Measurements from ENCODE around the gene ANGPTL5. TPM values are rescaled to one million over a fixed set of nuclear protein-coding genes. Genes with fewer than 3 reads are reported as not detected.
"Not testable (repeated sequence)": the region's sequence is repeated elsewhere in the genome, so short reads cannot be mapped to it uniquely, and the experiment has no call there.

The ANGPTL5 gene
- total and polyA plus RNA-seq, 3 donors from 2014 or later: 0.31 to 0.74 (median 0.62) TPM

DNA sequence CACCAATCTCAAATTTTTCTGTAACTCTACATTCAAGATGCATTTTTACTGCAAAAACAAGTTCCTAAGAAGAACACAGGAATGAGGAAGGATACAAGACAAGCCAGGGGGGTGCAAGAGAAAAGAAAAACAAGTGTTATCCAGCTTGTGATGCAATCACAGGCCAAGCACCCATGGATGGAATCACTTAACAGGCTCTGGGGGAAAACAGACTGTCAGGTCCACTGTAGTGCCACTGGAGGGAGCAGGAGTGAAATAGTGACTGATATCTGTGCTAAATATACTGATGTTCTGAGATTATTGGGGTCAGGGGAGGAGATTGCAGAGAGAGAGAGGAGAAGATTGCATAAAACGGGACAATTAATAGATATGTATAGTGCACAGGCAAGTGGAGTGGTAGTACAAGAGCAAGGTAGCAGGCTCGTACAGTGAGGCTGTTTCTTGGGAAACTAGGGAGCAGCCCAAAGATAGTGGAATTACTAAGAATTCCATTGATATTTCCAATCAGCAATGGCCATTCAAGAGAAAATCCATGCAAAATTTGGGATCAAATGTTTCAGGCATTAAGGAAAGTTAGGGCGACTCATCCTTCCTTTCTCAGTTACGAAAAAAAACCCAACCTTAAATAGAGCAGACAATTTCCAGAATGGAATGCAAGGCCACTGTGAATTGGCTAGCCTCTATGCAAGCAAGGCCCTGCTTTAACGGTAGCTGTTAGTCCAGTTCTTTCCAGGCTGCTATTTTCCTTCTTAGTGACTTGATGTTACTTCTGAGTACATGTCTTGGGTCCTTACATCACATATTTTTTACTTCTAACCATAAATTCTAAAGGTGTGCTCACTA lies 53.7 kb downstream of the ANGPTL5 start:
- intact Hi-C loops (cut with DNase I; ENCODE audit: low total_unique reads): loop anchor here (10.0 kb wide), 1 partner anchor 142 kb away; no protein-coding TSS in a partner anchor
- Histone ChIP-seq H3K27me3 (no peaks in the 10 kb centered on the region), H3K36me3 (ENCODE audit: low read depth, missing control alignments) (no peaks in the 10 kb centered on the region), H3K4me3 (no peak overlapping the region), H3K27ac (peak overlapping the region in 1 of 2 donors; percentile 5), H3K9me3 (no peaks in the 10 kb centered on the region), H3K4me1 (peaks cover 9% of the 10 kb centered on the region)
- WGBS, 2 donors: 52 to 58% methylated on average over 5 of the region's 5 CpGs
- TF ChIP-seq POLR2A (IDR thresholded peaks at IDR 0.05) (no peak), CTCF (IDR thresholded peaks at IDR 0.05) (peak in 2 of 3 experiments; percentile 26 to 29)
- DNase-seq: peak; percentile 46

- Histone ChIP-seq H3K4me3 (no peak overlapping the region), H3K27ac (no peak overlapping the region), H3K4me1 (peaks cover 9% of the 10 kb centered on the region), H3K9me3 (no peaks in the 10 kb centered on the region), H3K27me3 (no peaks in the 10 kb centered on the region), H3K36me3 (ENCODE audit: low read depth, missing control alignments) (no peaks in the 10 kb centered on the region)
- TF ChIP-seq POLR2A (IDR thresholded peaks at IDR 0.05): no peak
- peak; percentile 41 to 64 (median 57) for TF ChIP-seq CTCF (IDR thresholded peaks at IDR 0.05)
- WGBS, 2 donors: 33 to 38% methylated on average over 9 of the region's 9 CpGs
- intact Hi-C loops (cut with DNase I; ENCODE audit: low total_unique reads): loop anchor here (10.0 kb wide), 1 partner anchor 144 kb away; no protein-coding TSS in a partner anchor
- peak; percentile 50 for DNase-seq
Measured at GRCh38 chr11:101860696-101861427, 55.5 kb downstream of the ANGPTL5 start.

DNA sequence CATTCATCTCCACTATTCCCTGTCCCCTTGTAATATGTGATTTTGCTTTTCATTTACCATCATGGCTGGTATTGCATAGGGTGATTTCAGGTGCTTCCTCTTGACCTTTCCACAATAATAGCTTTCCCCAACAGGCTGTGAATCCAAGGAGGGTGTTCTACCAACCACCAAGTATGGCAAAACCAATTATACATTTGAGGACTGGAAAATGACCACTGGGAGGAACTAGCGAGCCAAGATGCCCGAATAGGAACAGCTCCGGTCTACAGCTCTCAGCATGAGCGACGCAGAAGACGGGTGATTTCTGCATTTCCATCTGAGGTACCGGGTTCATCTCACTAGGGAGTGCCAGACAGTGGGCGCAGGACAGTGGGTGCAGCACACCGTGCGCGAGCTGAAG lies 64.1 kb downstream of the ANGPTL5 start:
- H3K9me3 ChIP-seq; H3K27ac ChIP-seq; H3K27me3 ChIP-seq; intact Hi-C loops (cut with DNase I; ENCODE audit: low total_unique reads); H3K36me3 ChIP-seq (ENCODE audit: low read depth, missing control alignments); H3K4me3 ChIP-seq; DNase-seq; H3K4me1 ChIP-seq: not testable (repeated sequence)
- 85 to 86% methylated on average over 11 of the region's 11 CpGs for WGBS, 2 donors

DNA sequence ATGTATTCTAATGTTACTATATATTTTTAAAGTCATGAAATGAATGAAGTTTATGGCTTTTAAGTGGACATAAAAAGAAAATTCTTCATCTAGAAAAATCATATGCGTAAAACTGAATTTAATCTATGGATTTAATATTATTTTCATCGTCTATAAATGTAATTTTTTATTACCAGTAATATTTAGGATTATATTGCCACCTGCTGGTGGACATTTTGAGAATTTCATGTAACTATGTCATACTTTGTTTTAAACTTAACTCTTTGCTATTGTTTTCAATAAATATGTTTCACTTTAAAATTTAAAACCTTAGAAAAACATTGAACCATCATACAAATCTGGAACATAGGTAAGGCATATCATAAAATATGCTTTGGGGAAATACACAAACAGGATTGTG lies 68.1 kb downstream of the ANGPTL5 start:
- no peak overlapping the region for H3K27ac ChIP-seq
- no peak for DNase-seq
- 36 to 41% methylated on average over 2 of the region's 2 CpGs for WGBS, 2 donors
- no peaks in the 10 kb centered on the region for H3K4me1 ChIP-seq
- TF ChIP-seq CTCF (IDR thresholded peaks at IDR 0.05) (peak in 2 of 3 experiments; percentile 14 to 58), POLR2A (IDR thresholded peaks at IDR 0.05) (no peak)
- H3K27me3 ChIP-seq: no peaks in the 10 kb centered on the region
- no peaks in the 10 kb centered on the region for H3K36me3 ChIP-seq (ENCODE audit: low read depth, missing control alignments)
- H3K9me3 ChIP-seq: no peaks in the 10 kb centered on the region
- intact Hi-C loops (cut with DNase I; ENCODE audit: low total_unique reads): loop anchor here (10.0 kb wide), 1 partner anchor 393 kb away; no protein-coding TSS in a partner anchor
- H3K4me3 ChIP-seq: no peak overlapping the region

- H3K4me1 ChIP-seq: no peaks in the 10 kb centered on the region
- no peaks in the 10 kb centered on the region for H3K36me3 ChIP-seq (ENCODE audit: low read depth, missing control alignments)
- intact Hi-C loops (cut with DNase I; ENCODE audit: low total_unique reads): loop anchor here (10.0 kb wide), 1 partner anchor 390 kb away; no protein-coding TSS in a partner anchor
- H3K27me3 ChIP-seq: no peaks in the 10 kb centered on the region
- TF ChIP-seq POLR2A (IDR thresholded peaks at IDR 0.05) (no peak), CTCF (IDR thresholded peaks at IDR 0.05) (no peak)
- no peaks in the 10 kb centered on the region for H3K9me3 ChIP-seq
- H3K4me3 ChIP-seq: no peak overlapping the region
- no peak overlapping the region for H3K27ac ChIP-seq
- no peak for DNase-seq
Measured at GRCh38 chr11:101844608-101845007, 71.7 kb downstream of the ANGPTL5 start.

All from testis (tissue), 3 donors.